Endometrium (tissue), 2 donors: ENCODE measurements around the gene MKNK1.

Experiments used
- FAIRE-seq: peaks from 2 replicates; lab custom pipeline; 2012; peaks lifted over from hg19 to GRCh38; lab: Jason Lieb, UNC
- donor health status: control.
- donor health status: control.

MKNK1 gene

DNA sequence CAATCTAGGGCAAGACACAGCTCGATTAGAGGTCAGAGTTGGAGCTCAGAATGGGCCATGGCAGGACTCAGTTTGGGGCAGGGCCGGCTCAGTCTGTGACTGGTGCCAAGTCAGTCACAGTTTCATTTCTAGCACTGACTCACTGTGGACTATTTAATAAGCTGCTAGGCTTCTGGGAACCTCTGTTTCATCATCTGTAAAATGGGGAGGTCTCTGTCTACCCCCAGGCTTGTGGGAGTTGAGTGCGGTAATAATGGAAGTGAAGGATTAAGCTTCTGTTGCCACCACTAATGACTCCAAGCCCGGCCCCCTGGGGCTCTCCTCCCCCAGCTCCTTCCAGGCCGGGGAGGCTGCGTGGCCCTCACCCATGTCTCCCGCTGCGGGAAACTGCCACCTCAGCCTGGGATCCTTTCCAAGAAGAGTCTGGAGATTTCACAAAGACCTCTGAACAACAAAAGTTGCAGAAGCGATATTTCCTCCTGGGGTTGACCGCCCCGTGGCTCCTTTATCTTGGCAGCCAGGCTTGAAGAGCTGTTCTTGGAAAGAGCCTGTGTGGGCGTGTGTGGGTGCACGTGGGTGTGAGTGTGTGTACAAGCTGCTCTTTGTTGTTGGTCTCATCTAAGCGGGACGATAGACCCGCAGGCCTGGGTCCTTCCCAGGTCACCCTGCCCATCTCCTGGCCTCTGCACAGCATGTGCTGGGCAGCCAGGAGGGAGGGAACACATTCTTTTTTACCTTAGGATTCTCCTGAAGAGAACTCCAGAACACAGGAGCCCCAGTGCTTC is 81.7 kb downstream of the MKNK1 start:
- no peak for FAIRE-seq

DNA sequence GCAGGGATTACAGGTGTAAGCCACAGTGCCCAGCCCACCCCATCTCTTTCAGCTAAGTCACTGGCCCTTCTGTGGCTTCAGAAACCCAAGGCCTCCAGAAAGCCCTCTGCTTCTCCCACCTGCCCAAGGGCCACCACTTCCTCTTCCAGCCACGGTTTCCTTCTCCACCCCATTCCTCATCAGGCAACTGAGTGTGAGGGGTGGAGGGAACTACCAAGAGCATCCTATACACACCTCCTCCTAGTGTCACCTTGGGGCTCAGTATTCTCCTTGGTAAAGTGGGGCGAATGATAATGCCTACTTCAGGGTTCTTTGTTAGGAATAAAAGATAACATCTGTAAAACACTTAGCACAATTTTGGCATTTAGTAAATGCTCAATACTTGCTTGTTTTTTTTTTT is 82.7 kb downstream of the MKNK1 start:
- no peak for FAIRE-seq

DNA sequence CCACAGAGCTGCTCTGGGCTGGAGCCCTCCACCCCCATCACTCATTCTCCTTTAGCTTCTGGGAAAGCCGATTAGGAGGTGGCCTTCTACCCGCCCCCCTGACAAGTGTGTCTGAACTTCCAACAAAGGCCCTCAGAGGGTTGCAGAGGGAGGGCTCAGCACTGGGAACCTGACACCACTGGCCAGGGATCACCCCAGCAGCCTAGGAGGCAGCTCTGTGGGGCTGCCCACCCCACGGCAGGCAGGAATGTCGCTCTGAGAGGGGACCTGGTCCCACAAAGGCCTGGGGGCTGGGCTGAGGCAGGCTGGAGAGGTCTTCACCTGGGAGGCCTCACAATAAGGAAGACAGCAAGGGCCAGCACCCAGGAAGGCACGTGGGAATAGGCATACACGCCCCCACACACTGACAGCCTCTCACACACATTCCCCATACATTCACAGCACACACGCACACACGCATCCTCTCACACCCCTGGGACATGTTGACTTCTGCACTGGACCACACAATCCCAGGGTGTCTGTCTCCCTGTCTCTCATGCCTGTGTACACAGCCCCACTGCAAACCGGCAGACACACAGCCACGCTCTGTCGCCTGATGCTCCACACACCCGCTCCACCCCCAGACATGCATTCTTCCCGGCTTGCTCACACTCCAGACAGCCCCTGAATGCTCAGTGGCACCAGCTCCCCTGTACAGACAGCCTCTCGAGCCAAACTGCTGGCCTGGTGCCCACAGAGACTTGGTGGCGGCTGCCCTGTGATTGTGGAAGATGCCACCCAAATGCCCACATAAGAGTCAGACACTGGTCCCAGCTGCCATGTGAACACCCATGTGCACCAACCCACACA is 83.8 kb downstream of the MKNK1 start:
- FAIRE-seq: no peak

- no peak for FAIRE-seq
Observed at GRCh38 chr1:46519209-46519608, 84.9 kb downstream of the MKNK1 start.

DNA sequence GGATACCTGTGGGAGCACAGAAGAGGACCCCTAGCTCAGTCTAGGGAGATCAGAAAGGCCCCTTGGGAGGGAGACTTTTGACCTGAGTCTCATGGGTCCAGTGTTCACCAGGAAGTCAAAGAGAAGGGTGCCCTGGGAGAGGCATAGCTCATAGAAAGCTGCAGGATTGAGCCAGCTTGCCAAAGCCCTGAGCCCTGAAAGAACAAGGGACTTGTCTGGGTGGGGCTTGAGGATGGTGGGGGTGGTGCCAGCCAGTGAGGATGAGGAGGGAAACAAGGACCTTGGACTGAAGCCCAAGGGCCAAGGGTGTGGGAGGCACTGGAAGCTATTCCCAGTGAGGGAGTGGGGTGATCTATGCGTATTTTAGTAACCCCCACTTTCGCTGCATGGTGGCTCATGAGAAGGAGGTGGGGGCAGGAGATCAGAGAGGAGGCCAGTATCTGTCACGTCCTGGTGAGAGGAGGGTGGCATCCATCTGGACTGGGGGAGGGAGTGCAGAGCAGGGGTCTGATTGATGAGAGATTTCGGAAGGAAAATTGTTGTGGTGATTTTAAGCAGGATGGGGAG is 86.1 kb downstream of the MKNK1 start:
- FAIRE-seq: no peak

- FAIRE-seq: no peak
Observed at GRCh38 chr1:46517010-46517600, 87.0 kb downstream of the MKNK1 start.

- no peak for FAIRE-seq
Observed at GRCh38 chr1:46516200-46516950, 87.7 kb downstream of the MKNK1 start.

- FAIRE-seq: no peak
Observed at GRCh38 chr1:46515576-46515975, 88.5 kb downstream of the MKNK1 start.

DNA sequence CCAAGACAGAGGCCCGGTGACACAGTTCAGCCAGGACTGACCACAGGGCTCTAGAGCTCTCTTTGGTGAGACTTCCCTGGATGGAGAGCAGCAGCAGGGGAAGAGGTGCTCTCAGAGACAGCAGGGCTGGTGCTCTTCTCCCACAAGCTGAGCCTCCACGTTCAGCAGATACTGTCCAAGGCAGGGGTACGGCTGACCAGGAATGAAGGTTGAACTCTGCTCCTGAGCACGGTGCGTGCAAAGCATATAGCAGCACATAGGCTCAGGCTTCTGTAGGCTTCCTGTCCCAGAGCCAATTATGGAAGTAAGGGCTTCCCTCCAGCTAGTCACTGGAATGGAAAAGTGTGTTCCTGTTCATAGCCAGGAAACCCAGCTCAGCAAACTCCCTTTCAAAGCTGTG is 90.5 kb downstream of the MKNK1 start:
- FAIRE-seq: no peak

- FAIRE-seq: no peak
Observed at GRCh38 chr1:46512792-46513190, 91.3 kb downstream of the MKNK1 start.

GRCh38 chr1:46512135-46512791 is 91.8 kb downstream of the MKNK1 start:
- no peak for FAIRE-seq

- no peak for FAIRE-seq
Observed at GRCh38 chr1:46510998-46511365, 93.1 kb downstream of the MKNK1 start.

- no peak for FAIRE-seq
Observed at GRCh38 chr1:46510341-46510997, 93.6 kb downstream of the MKNK1 start.

DNA sequence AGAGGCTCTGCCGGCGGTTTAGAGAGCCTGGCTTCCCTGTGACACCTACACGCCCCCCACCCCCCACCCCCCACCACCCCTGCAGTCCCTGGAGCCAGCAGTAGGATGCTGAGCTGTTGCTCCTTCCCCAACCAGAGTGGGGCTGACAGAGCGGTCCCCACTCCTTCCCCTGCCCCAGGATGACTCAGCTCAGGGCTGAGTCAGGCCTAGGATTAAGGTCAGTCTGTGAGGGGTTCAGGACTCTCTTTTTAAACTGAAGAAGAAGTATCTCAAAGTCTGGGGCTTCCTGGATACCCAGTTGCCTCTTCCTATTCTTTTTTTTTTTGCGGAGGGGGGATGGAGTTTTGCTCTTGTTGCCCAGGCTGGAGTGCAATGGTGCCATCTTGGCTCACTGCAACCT is 95.3 kb downstream of the MKNK1 start:
- no peak for FAIRE-seq
